PFSK-1 (cell line): ENCODE results near the gene WIPF3.

Source experiments
- POLR2AphosphoS5 ChIP-seq: IDR thresholded peaks from 2 replicates; pipeline ENCODE4 v1.6.1; 2012; ENCODE audit warnings: low read depth, mild to moderate bottlenecking, control low read depth, low read length, moderate library complexity
- SIN3A ChIP-seq: IDR thresholded peaks from 2 replicates; pipeline ENCODE4 v1.6.1; 2012; ENCODE audit warnings: mild to moderate bottlenecking, low read length, moderate library complexity, borderline replicate concordance; ENCODE audit not compliant: insufficient read depth
- TAF1 ChIP-seq: IDR thresholded peaks from 2 replicates; pipeline ENCODE4 v1.6.1; 2012; ENCODE audit warnings: low read length, control low read depth, borderline replicate concordance; ENCODE audit not compliant: insufficient read depth

DNA sequence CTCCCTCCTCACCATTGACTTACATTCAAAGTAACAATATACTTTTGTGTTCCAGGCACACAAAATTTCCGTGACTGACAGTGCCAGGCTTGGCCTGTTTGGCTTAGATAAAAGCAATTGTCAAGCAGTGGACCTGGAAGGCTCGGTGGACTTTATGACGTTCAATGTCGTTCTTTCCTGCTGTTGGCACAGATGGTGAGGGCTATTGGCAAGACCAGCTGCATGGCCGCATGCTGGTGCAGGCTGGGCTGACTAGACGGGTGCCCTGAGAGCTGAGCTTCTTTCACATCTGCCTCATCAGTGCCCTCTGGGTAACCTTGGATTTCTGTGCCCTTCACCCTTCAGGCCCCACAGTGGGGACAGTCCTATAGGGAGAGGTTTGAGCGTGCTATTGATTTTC lies 45.2 kb downstream of the WIPF3 start:
- TF ChIP-seq TAF1 (no peak), POLR2AphosphoS5 (no peak), SIN3A (no peak)
